ENCODE results near the gene NIPBL. TPM values are rescaled to one million over a fixed set of nuclear protein-coding genes. Genes with fewer than 3 reads are reported as not detected.

The NIPBL gene
- total RNA-seq, 1 donor from 2014 or later, result 32.2 TPM

GRCh38 chr5:36985387-36985786 is 108.8 kb downstream of the NIPBL start:
- Mint-ChIP-seq H3K4me1 (ENCODE audit: low read depth) (no peaks in the 10 kb centered on the region), H3K27me3 (ENCODE audit: low read depth) (no peaks in the 10 kb centered on the region), H3K36me3 (ENCODE audit: low read depth) (peaks cover 13% of the 10 kb centered on the region), H3K9me3 (ENCODE audit: low read depth) (no peaks in the 10 kb centered on the region), H3K4me3 (ENCODE audit: unreplicated experiment) (no peak overlapping the region), H3K27ac (ENCODE audit: unreplicated experiment) (no peak overlapping the region)
- no peak for DNase-seq (ENCODE audit: low spot score)
- TF ChIP-seq, protein P1, sequence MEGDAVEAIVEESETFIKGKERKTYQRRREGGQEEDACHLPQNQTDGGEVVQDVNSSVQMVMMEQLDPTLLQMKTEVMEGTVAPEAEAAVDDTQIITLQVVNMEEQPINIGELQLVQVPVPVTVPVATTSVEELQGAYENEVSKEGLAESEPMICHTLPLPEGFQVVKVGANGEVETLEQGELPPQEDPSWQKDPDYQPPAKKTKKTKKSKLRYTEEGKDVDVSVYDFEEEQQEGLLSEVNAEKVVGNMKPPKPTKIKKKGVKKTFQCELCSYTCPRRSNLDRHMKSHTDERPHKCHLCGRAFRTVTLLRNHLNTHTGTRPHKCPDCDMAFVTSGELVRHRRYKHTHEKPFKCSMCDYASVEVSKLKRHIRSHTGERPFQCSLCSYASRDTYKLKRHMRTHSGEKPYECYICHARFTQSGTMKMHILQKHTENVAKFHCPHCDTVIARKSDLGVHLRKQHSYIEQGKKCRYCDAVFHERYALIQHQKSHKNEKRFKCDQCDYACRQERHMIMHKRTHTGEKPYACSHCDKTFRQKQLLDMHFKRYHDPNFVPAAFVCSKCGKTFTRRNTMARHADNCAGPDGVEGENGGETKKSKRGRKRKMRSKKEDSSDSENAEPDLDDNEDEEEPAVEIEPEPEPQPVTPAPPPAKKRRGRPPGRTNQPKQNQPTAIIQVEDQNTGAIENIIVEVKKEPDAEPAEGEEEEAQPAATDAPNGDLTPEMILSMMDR (IDR thresholded peaks at IDR 0.05), result no peak

GRCh38 chr5:36988396-36988795 is 111.8 kb downstream of the NIPBL start:
- Mint-ChIP-seq H3K4me3 (ENCODE audit: unreplicated experiment) (no peak overlapping the region), H3K9me3 (ENCODE audit: low read depth) (no peaks in the 10 kb centered on the region), H3K4me1 (ENCODE audit: low read depth) (no peaks in the 10 kb centered on the region), H3K27me3 (ENCODE audit: low read depth) (no peaks in the 10 kb centered on the region), H3K36me3 (ENCODE audit: low read depth) (peaks cover 13% of the 10 kb centered on the region), H3K27ac (ENCODE audit: unreplicated experiment) (no peak overlapping the region)
- TF ChIP-seq, protein P1 (IDR thresholded peaks at IDR 0.05), result no peak
- no peak for DNase-seq (ENCODE audit: low spot score)

- TF ChIP-seq, protein P1 (IDR thresholded peaks at IDR 0.05), result no peak
- Mint-ChIP-seq H3K4me3 (ENCODE audit: unreplicated experiment) (no peak overlapping the region), H3K27ac (ENCODE audit: unreplicated experiment) (no peak overlapping the region), H3K4me1 (ENCODE audit: low read depth) (no peaks in the 10 kb centered on the region), H3K36me3 (ENCODE audit: low read depth) (peaks cover 15% of the 10 kb centered on the region), H3K9me3 (ENCODE audit: low read depth) (no peaks in the 10 kb centered on the region), H3K27me3 (ENCODE audit: low read depth) (no peaks in the 10 kb centered on the region)
- no peak for DNase-seq (ENCODE audit: low spot score)
Measured at GRCh38 chr5:36998578-36998977, 122.0 kb downstream of the NIPBL start.

GRCh38 chr5:37002176-37002751 is 125.7 kb downstream of the NIPBL start:
- TF ChIP-seq, protein P1 (IDR thresholded peaks at IDR 0.05), result no peak
- no peak overlapping the region for H3K27ac Mint-ChIP-seq (ENCODE audit: unreplicated experiment)
- no peaks in the 10 kb centered on the region for H3K4me1 Mint-ChIP-seq (ENCODE audit: low read depth)
- no peaks in the 10 kb centered on the region for H3K27me3 Mint-ChIP-seq (ENCODE audit: low read depth)
- no peak for DNase-seq (ENCODE audit: low spot score)
- H3K4me3 Mint-ChIP-seq (ENCODE audit: unreplicated experiment), result no peak overlapping the region
- peaks cover 10% of the 10 kb centered on the region for H3K36me3 Mint-ChIP-seq (ENCODE audit: low read depth)
- no peaks in the 10 kb centered on the region for H3K9me3 Mint-ChIP-seq (ENCODE audit: low read depth)

GRCh38 chr5:37005252-37005651 is 128.7 kb downstream of the NIPBL start:
- no peak overlapping the region for H3K27ac Mint-ChIP-seq (ENCODE audit: unreplicated experiment)
- peaks cover 8% of the 10 kb centered on the region for H3K36me3 Mint-ChIP-seq (ENCODE audit: low read depth)
- TF ChIP-seq, protein P1 (IDR thresholded peaks at IDR 0.05), result no peak
- no peak for DNase-seq (ENCODE audit: low spot score)
- H3K4me3 Mint-ChIP-seq (ENCODE audit: unreplicated experiment), result no peak overlapping the region
- H3K4me1 Mint-ChIP-seq (ENCODE audit: low read depth), result no peaks in the 10 kb centered on the region
- H3K27me3 Mint-ChIP-seq (ENCODE audit: low read depth), result no peaks in the 10 kb centered on the region
- H3K9me3 Mint-ChIP-seq (ENCODE audit: low read depth), result no peaks in the 10 kb centered on the region
